GM12865 (cell line): ENCODE data around the gene LINGO4.

Experiments used
- DNase-seq: peaks from one replicate; pipeline ENCODE4 v3.0.0; 2010; ENCODE audit warnings: low read depth
- H3K4me3 ChIP-seq: 2 replicates; pipeline ENCODE4 v1.5.1; 2011; ENCODE audit warnings: mild to moderate bottlenecking, low read depth, low read length, control low read depth
- CTCF ChIP-seq: IDR thresholded peaks from 2 replicates; pipeline ENCODE4 v1.5.1; 2011; ENCODE audit warnings: low read length, control low read depth, low read depth, inconsistent platforms; ENCODE audit not compliant: insufficient read depth; ENCODE audit errors: missing control alignments

LINGO4 gene

GRCh38 chr1:151809290-151809984, 4.2 kb upstream of the LINGO4 start:
- no peak for TF ChIP-seq CTCF
- DNase-seq = no peak
- no peak overlapping the region for H3K4me3 ChIP-seq

GRCh38 chr1:151807766-151808165, 2.5 kb upstream of the LINGO4 start:
- TF ChIP-seq CTCF = no peak
- no peak for DNase-seq
- no peak overlapping the region for H3K4me3 ChIP-seq

- DNase-seq = no peak
- no peak overlapping the region for H3K4me3 ChIP-seq
- no peak for TF ChIP-seq CTCF
Observed at GRCh38 chr1:151807131-151807530, 1.9 kb upstream of the LINGO4 start.

GRCh38 chr1:151806170-151806569, 951 bp upstream of the LINGO4 start:
- no peak for TF ChIP-seq CTCF
- no peak overlapping the region for H3K4me3 ChIP-seq
- no peak for DNase-seq

GRCh38 chr1:151803915-151804314, 1.3 kb downstream of the LINGO4 start:
- no peak overlapping the region for H3K4me3 ChIP-seq
- DNase-seq = no peak
- TF ChIP-seq CTCF = no peak

- no peak for DNase-seq
- no peak for TF ChIP-seq CTCF
- H3K4me3 ChIP-seq = no peak overlapping the region
Observed at GRCh38 chr1:151803164-151803563, 2.1 kb downstream of the LINGO4 start.

GRCh38 chr1:151802372-151802771, 2.8 kb downstream of the LINGO4 start:
- no peak for TF ChIP-seq CTCF
- no peak for DNase-seq
- H3K4me3 ChIP-seq = no peak overlapping the region
